SK-N-MC (cell line): ENCODE results near the gene CEBPZOS.

ENCODE experiments used
- EZH2 ChIP-seq: fragments of 200-600 bp; sonication (generic); IDR thresholded peaks from one replicate; pipeline ENCODE4 v1.6.1; 2017; ENCODE audit warnings: antibody characterized with exemption
- FOXP2 ChIP-seq: optimal IDR thresholded peaks from 2 replicates; pipeline ENCODE3; 2011; ENCODE audit warnings: mild to moderate bottlenecking, moderate library complexity; ENCODE audit not compliant: insufficient read depth; ENCODE audit errors: extremely low read length, control extremely low read depth
- POLR2AphosphoS5 ChIP-seq: IDR thresholded peaks from 2 replicates; pipeline ENCODE4 v1.6.1; 2012; ENCODE audit warnings: mild to moderate bottlenecking, low read depth, low read length, borderline replicate concordance

DNA sequence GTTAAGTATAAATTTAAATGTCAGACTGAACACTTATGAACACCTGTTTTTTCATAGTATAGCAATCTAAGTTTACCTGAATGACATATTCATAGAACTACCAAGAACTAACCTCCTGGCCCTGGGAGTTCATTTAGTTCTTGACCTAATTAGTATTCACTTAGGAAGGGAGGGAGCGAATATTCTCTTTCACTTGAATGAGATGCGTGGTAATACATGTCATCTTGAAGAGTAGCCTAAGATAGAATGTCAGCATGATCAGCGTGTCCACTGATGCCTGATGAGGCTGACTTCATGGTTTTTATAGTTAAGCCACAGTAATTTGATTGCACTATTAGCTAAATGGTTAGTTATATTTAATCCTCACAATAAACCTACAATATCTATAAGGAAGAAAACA is 48.5 kb downstream of the CEBPZOS start:
- TF ChIP-seq EZH2 = no peak
- TF ChIP-seq POLR2AphosphoS5 = no peak
- no peak for TF ChIP-seq FOXP2
